Kidney (tissue), 22 donors: ENCODE results near the gene SF3B1. TPM values are rescaled to one million over a fixed set of nuclear protein-coding genes. Genes with fewer than 3 reads are reported as not detected.
A peak's percentile ranks its signal among the peaks of the same experiment; 100 is the strongest.
"Not testable (repeated sequence)": the region's sequence is repeated elsewhere in the genome, so short reads cannot be mapped to it uniquely, and the experiment has no call there.

Experiments
- DNase-seq, 5 donors: peaks; one replicate each; pipeline ENCODE4 v3.0.0-alpha.2; 2013 to 2020
- FAIRE-seq: peaks from 2 replicates; lab custom pipeline; 2012; peaks lifted over from hg19 to GRCh38; lab: Jason Lieb, UNC
- H3K27ac ChIP-seq, 2 donors: one replicate each; pipeline ENCODE4 v1.7.0; 2013; ENCODE audit warnings: low read depth in 2 of 2, low read length in 2 of 2, inconsistent platforms in 1 of 2
- H3K27me3 ChIP-seq: one replicate; pipeline ENCODE4 v1.7.1; 2013; ENCODE audit warnings: low read length, inconsistent platforms; ENCODE audit not compliant: control insufficient read depth, insufficient read depth
- H3K36me3 ChIP-seq, 3 donors: one replicate each; pipeline versions ENCODE4 v1.7.0 to v1.7.1; 2013; ENCODE audit warnings: low read length in 3 of 3, control low read depth in 1 of 3, inconsistent platforms in 1 of 3; ENCODE audit not compliant: insufficient read depth in 3 of 3, control insufficient read depth in 2 of 3
- H3K4me1 ChIP-seq, 3 donors: one replicate each; pipeline versions ENCODE4 v1.7.0 to v1.7.1; 2013; ENCODE audit warnings: low read length in 3 of 3, inconsistent platforms in 1 of 3, low read depth in 1 of 3; ENCODE audit not compliant: control insufficient read depth in 2 of 3, insufficient read depth in 2 of 3
- H3K4me3 ChIP-seq, 3 donors: one replicate each; pipeline versions ENCODE4 v1.7.0 to v1.8.1; 2013; ENCODE audit warnings: low read length in 3 of 3, control low read depth in 1 of 3, inconsistent platforms in 1 of 3
- H3K9ac ChIP-seq, 3 donors: one replicate each; pipeline versions ENCODE4 v1.7.0 to v1.7.1; 2013; ENCODE audit warnings: low read length in 3 of 3, control low read depth in 1 of 3, inconsistent platforms in 1 of 3
- H3K9me3 ChIP-seq, 3 donors: one replicate each; pipeline versions ENCODE4 v1.7.0 to v1.7.1; 2013; ENCODE audit warnings: low read length in 3 of 3, control low read depth in 1 of 3, inconsistent platforms in 1 of 3; ENCODE audit not compliant: control insufficient read depth in 2 of 3, insufficient read depth in 1 of 3
- intact Hi-C: fragments of 100-400 bp; cut with DNase I; formaldehyde crosslinking; loops from one replicate; pipeline ENCODE4 v1.11.1; 2022
- long read RNA-seq, 10 donors: library from polyadenylated mRNA in 1 of 10; unstranded in 1 of 10; transcript quantifications; one replicate each; pipeline ENCODE4 v2.0.0 and lab custom pipeline, GENCODE V29; 2021 to 2026
- polyA plus RNA-seq: library from polyadenylated mRNA; stranded (reverse); fragments of 350-450 nt; fragmentation: Illumina TruSeq; extraction: RNeasy Lipid Tissue Mini Kit (QIAGEN cat#74804); gene quantifications from one replicate; pipeline ENCODE4 v1.2.3, GENCODE V29; 2014; ENCODE audit warnings: low read depth, low replicate concordance; ENCODE audit not compliant: insufficient read depth
- total RNA-seq: library from RNA; stranded (reverse); fragmentation: NEBNext Ultra II Directional; extraction: Animal tissue kit (Norgen Biotek cat#: 25700); gene quantifications from one replicate; pipeline ENCODE4 v1.2.1, GENCODE V29; 2021
- TF ChIP-seq, protein P1 (sequence below): IDR thresholded peaks from 3 replicates; pipeline ENCODE4 v1.5.1; 2012; ENCODE audit warnings: mild to moderate bottlenecking, moderate library complexity, borderline replicate concordance; ENCODE audit not compliant: insufficient read depth; ENCODE audit errors: extremely low read depth
- donor health status: control.
- donor health status: control.
- donor health status: control.
- donor health status: control.
- donor health status: control.
- donor health status: DM: yes; HTN: yes; CAD: no.
- donor health status: Normal renal cell carcinoma (clear cell type).

Gene SF3B1, protein sequence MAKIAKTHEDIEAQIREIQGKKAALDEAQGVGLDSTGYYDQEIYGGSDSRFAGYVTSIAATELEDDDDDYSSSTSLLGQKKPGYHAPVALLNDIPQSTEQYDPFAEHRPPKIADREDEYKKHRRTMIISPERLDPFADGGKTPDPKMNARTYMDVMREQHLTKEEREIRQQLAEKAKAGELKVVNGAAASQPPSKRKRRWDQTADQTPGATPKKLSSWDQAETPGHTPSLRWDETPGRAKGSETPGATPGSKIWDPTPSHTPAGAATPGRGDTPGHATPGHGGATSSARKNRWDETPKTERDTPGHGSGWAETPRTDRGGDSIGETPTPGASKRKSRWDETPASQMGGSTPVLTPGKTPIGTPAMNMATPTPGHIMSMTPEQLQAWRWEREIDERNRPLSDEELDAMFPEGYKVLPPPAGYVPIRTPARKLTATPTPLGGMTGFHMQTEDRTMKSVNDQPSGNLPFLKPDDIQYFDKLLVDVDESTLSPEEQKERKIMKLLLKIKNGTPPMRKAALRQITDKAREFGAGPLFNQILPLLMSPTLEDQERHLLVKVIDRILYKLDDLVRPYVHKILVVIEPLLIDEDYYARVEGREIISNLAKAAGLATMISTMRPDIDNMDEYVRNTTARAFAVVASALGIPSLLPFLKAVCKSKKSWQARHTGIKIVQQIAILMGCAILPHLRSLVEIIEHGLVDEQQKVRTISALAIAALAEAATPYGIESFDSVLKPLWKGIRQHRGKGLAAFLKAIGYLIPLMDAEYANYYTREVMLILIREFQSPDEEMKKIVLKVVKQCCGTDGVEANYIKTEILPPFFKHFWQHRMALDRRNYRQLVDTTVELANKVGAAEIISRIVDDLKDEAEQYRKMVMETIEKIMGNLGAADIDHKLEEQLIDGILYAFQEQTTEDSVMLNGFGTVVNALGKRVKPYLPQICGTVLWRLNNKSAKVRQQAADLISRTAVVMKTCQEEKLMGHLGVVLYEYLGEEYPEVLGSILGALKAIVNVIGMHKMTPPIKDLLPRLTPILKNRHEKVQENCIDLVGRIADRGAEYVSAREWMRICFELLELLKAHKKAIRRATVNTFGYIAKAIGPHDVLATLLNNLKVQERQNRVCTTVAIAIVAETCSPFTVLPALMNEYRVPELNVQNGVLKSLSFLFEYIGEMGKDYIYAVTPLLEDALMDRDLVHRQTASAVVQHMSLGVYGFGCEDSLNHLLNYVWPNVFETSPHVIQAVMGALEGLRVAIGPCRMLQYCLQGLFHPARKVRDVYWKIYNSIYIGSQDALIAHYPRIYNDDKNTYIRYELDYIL
- 244 TPM for total RNA-seq
- polyA plus RNA-seq: 185 TPM
- long read RNA-seq, donor 1, full-length matches to known transcripts: 23 of 44 reads
- long read RNA-seq, donor 1, partial matches to known transcripts: 21 of 44 reads
- long read RNA-seq, donor 1, other reads (novel, unspliced or antisense): 0 of 44 reads
- long read RNA-seq, donor 2, full-length matches to known transcripts: 30 of 119 reads
- long read RNA-seq, donor 2, partial matches to known transcripts: 82 of 119 reads
- long read RNA-seq, donor 2, other reads (novel, unspliced or antisense): 7 of 119 reads
- long read RNA-seq, donor 3, full-length matches to known transcripts: 37 of 98 reads
- long read RNA-seq, donor 3, partial matches to known transcripts: 61 of 98 reads
- long read RNA-seq, donor 3, other reads (novel, unspliced or antisense): 0 of 98 reads
- long read RNA-seq, donor 4, full-length matches to known transcripts: 29 of 63 reads
- long read RNA-seq, donor 4, partial matches to known transcripts: 34 of 63 reads
- long read RNA-seq, donor 4, other reads (novel, unspliced or antisense): 0 of 63 reads
- long read RNA-seq, donor 5, partial matches to known transcripts: 0 of 1 reads
- long read RNA-seq, donor 5, other reads (novel, unspliced or antisense): 0 of 1 reads
- long read RNA-seq, donor 6, full-length matches to known transcripts: 38 of 133 reads
- long read RNA-seq, donor 6, partial matches to known transcripts: 95 of 133 reads
- long read RNA-seq, donor 6, other reads (novel, unspliced or antisense): 0 of 133 reads
- long read RNA-seq, donor 7, full-length matches to known transcripts: 70 of 131 reads
- long read RNA-seq, donor 7, partial matches to known transcripts: 41 of 131 reads
- long read RNA-seq, donor 7, other reads (novel, unspliced or antisense): 20 of 131 reads
- long read RNA-seq, donor 8, full-length matches to known transcripts: 22 of 57 reads
- long read RNA-seq, donor 8, partial matches to known transcripts: 30 of 57 reads
- long read RNA-seq, donor 8, other reads (novel, unspliced or antisense): 5 of 57 reads
- long read RNA-seq, donor 9, full-length matches to known transcripts: 14 of 28 reads
- long read RNA-seq, donor 9, partial matches to known transcripts: 14 of 28 reads
- long read RNA-seq, donor 9, other reads (novel, unspliced or antisense): 0 of 28 reads
- long read RNA-seq, donor 10, full-length matches to known transcripts: 27 of 78 reads
- long read RNA-seq, donor 10, partial matches to known transcripts: 46 of 78 reads
- long read RNA-seq, donor 10, other reads (novel, unspliced or antisense): 5 of 78 reads

DNA sequence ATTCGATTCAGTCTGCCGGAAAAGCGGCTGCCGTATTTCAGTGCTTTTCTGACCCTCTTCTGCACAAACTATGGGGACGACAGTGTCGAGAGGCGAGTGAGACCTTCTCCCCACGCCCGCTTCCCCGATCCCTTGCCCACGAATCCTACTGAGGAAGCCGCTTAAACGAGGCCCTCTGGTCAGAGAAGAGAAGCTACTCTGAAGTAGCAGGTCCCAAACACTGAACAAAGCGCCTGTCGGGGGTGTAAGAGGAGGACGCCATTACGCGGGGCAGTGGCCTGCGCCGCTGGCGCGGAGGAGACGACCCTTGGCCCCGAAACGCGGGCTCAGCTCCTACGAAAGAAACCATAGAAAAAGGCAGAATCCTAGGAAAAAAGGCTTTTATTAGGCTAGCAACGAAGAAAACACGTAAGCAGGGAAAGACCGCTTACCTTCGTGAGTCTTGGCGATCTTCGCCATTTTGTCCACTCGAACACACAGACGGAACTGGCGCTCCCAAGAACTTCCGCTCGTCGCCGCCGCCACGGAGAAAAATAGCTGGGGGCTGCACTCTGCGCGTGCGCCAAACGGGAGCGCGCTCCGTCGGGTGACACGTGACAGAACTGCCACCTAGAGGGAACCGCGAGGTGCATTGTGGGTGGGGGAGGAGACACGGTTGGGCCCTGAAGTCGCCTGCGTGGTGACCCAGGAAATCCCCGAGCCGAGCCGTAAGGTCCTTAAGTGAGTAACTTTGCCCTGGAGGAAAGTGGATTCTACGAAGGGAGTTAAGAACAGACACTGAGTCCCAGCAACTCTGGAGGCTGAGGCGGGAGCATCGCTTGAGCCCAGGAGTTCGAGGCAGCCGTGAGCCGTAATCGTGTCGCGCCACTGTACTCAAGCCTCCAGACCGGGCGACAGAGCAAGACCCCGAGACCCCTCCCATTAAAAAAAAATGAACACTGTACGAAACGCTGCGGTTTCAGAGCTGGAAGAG lies at the start of gene SF3B1:
Gene SF3B1, minus strand, starts transcription at position 488 of the 973 bp plus-strand sequence. Its CDS starts 29 bp downstream, at position 459.
- DNase-seq (peak; percentile 99), FAIRE-seq (peak; percentile 79)
- peak within 1 kb of the TSS; percentile 97 to 99 for H3K27ac ChIP-seq
- H3K4me1 ChIP-seq: peaks cover 6 to 27% (median 14%) of the 10 kb centered on the region in 3 donors
- H3K9ac ChIP-seq: peak within 1 kb of the TSS; percentile 95 to 100 (median 99)
- H3K36me3 ChIP-seq: no peaks in the 10 kb centered on the region
- no peaks in the 10 kb centered on the region for H3K9me3 ChIP-seq
- peak within 1 kb of the TSS; percentile 95 to 96 (median 96) for H3K4me3 ChIP-seq
- intact Hi-C loops: no loop called here
- TF ChIP-seq, protein P1, sequence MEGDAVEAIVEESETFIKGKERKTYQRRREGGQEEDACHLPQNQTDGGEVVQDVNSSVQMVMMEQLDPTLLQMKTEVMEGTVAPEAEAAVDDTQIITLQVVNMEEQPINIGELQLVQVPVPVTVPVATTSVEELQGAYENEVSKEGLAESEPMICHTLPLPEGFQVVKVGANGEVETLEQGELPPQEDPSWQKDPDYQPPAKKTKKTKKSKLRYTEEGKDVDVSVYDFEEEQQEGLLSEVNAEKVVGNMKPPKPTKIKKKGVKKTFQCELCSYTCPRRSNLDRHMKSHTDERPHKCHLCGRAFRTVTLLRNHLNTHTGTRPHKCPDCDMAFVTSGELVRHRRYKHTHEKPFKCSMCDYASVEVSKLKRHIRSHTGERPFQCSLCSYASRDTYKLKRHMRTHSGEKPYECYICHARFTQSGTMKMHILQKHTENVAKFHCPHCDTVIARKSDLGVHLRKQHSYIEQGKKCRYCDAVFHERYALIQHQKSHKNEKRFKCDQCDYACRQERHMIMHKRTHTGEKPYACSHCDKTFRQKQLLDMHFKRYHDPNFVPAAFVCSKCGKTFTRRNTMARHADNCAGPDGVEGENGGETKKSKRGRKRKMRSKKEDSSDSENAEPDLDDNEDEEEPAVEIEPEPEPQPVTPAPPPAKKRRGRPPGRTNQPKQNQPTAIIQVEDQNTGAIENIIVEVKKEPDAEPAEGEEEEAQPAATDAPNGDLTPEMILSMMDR: no peak
- H3K27me3 ChIP-seq: no peaks in the 10 kb centered on the region

DNA sequence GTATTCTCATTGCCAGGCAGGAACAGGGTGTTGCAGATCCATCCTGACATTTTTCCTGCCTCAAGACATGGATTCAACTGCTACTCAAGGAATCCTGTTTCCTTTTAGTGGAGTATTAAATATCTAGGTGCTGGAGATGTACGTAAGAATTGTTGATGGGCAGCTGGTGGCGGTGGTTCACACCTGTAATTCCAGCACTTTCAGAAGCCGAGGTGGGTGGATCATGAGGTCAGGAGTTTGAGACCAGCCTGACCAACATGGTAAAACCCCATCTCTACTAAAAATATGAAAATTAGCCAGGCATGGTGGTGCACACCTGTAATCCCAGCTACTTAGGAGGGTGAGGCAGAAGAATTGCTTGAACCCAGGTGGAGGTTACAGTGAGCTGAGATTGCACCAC lies 49.4 kb upstream of the SF3B1 start:
- H3K9ac ChIP-seq, H3K27ac ChIP-seq, H3K9me3 ChIP-seq, DNase-seq, H3K4me1 ChIP-seq, FAIRE-seq, H3K4me3 ChIP-seq, H3K27me3 ChIP-seq, intact Hi-C loops: not testable (repeated sequence)
- H3K36me3 ChIP-seq: peaks cover 0 to 25% (median 16%) of the 10 kb centered on the region in 3 donors
